T-helper 1 cell treated with Interleukin-12 subunit alpha and Interleukin-12 subunit beta and Interleukin-4 antibody, amounts not matched to agents 30 ng/mL and 1 ng/mL, for 36 hours (primary cell): ENCODE results near the gene ACAD8. TPM values are rescaled to one million over a fixed set of nuclear protein-coding genes. Genes with fewer than 3 reads are reported as not detected.
"Not testable (repeated sequence)": the region's sequence is repeated elsewhere in the genome, so short reads cannot be mapped to it uniquely, and the experiment has no call there.

Experiments used
- intact Hi-C: fragments of 100-400 bp; cut with micrococcal nuclease; formaldehyde crosslinking; loops from one replicate; pipeline ENCODE4 v1.15.1; 2024
- total RNA-seq: library from RNA; stranded (reverse); gene quantifications from 2 replicates; pipeline ENCODE4 v1.2.3, GENCODE V29; 2022

Gene ACAD8
- total RNA-seq, 1 donor from 2014 or later: 26.0 TPM

- intact Hi-C loops: no loop called here
Observed at GRCh38 chr11:134237557-134237922, 15.8 kb upstream of the ACAD8 start.

GRCh38 chr11:134238956-134239355 is 14.4 kb upstream of the ACAD8 start:
- intact Hi-C loops: no loop called here

GRCh38 chr11:134240592-134240991 is 12.8 kb upstream of the ACAD8 start:
- intact Hi-C loops: no loop called here

GRCh38 chr11:134242376-134242775 is 11.0 kb upstream of the ACAD8 start:
- intact Hi-C loops: no loop called here

GRCh38 chr11:134243913-134244312 is 9.5 kb upstream of the ACAD8 start:
- intact Hi-C loops: loop anchor here (1.0 kb wide), 2 partner anchors 19 to 37 kb away; no protein-coding TSS in a partner anchor

GRCh38 chr11:134244593-134244992 is 8.8 kb upstream of the ACAD8 start:
- intact Hi-C loops: loop anchor here (1.0 kb wide), 2 partner anchors 19 to 37 kb away; no protein-coding TSS in a partner anchor

- intact Hi-C loops: no loop called here
Observed at GRCh38 chr11:134245434-134245833, 7.9 kb upstream of the ACAD8 start.

GRCh38 chr11:134246100-134246499 is 7.3 kb upstream of the ACAD8 start:
- intact Hi-C loops: no loop called here

GRCh38 chr11:134246678-134247077 is 6.7 kb upstream of the ACAD8 start:
- intact Hi-C loops: no loop called here

- intact Hi-C loops: no loop called here
Observed at GRCh38 chr11:134248910-134249480, 4.4 kb upstream of the ACAD8 start.

- intact Hi-C loops: no loop called here
Observed at GRCh38 chr11:134250246-134250645, 3.1 kb upstream of the ACAD8 start.

- intact Hi-C loops: no loop called here
Observed at GRCh38 chr11:134250675-134251074, 2.7 kb upstream of the ACAD8 start.

GRCh38 chr11:134252346-134253187 is 801 bp upstream of the ACAD8 start:
- intact Hi-C loops: loop anchor here (1.0 to 2.0 kb wide), 11 partner anchors 10 to 325 kb away; partner anchors contain the start of gene GLB1L2

GRCh38 chr11:134254433-134255183 is 1.2 kb downstream of the ACAD8 start:
- intact Hi-C loops: no loop called here

- intact Hi-C loops: not testable (repeated sequence)
Observed at GRCh38 chr11:134255184-134255561, 1.8 kb downstream of the ACAD8 start.

- intact Hi-C loops: no loop called here
Observed at GRCh38 chr11:134257101-134257500, 3.7 kb downstream of the ACAD8 start.

GRCh38 chr11:134258577-134258976 is 5.2 kb downstream of the ACAD8 start:
- intact Hi-C loops: no loop called here

- intact Hi-C loops: no loop called here
Observed at GRCh38 chr11:134260503-134260902, 7.1 kb downstream of the ACAD8 start.

GRCh38 chr11:134260983-134261382 is 7.6 kb downstream of the ACAD8 start:
- intact Hi-C loops: no loop called here

- intact Hi-C loops: loop anchor here (1.0 kb wide), 3 partner anchors 9 to 98 kb away; partner anchors contain the start of genes ACAD8, GLB1L3 and THYN1
Observed at GRCh38 chr11:134261626-134262488, 8.5 kb downstream of the ACAD8 start.
